ENCODE data around the gene HK1.

GRCh38 chr10:69410487-69410886 is 132.2 kb downstream of the HK1 start:
- no peak for TF ChIP-seq CTCF (IDR thresholded peaks at IDR 0.05)
- no peak for TF ChIP-seq POLR2A (IDR thresholded peaks at IDR 0.05)

All from adrenal gland (tissue), 5 donors.